ENCODE measurements around the gene UBE3D. TPM values are rescaled to one million over a fixed set of nuclear protein-coding genes. Genes with fewer than 3 reads are reported as not detected.
A peak's percentile ranks its signal among the peaks of the same experiment; 100 is the strongest.

UBE3D gene
- total RNA-seq, 1 donor from 2014 or later, result 7.4 TPM

DNA sequence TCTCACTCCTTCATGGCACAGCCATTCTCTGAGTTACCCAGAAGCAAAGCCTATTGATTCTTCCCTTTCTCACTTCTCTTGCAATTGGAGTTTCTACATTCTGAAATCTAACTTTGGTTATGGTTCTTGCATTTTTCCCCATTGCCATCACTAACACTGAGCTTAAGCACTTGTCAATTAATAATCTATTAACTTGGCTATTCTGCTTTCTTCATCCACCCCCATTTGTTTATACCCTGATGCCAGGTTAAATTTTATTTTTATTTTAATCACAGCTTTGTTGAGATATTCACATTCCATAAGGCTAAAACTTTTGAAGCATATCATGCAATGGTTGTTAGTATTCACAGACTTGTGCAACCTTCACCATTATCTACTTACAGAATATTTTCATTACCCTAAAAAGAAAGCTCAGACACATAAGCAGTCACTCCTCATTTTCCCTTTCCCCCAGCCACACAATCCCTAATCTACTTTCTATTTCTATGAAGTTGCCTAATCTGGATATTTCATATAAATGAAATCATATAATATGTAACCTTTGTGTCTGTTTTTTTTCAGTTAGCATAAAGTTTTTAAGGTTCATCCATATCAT is 222.3 kb downstream of the UBE3D start:
- H3K27me3 Mint-ChIP-seq (ENCODE audit: low read depth, unreplicated experiment), result no peaks in the 10 kb centered on the region

GRCh38 chr6:82842721-82843120 is 222.9 kb downstream of the UBE3D start:
- Mint-ChIP-seq H3K4me1 (ENCODE audit: low read depth, unreplicated experiment) (peaks cover 31% of the 10 kb centered on the region), H3K27ac (ENCODE audit: unreplicated experiment) (peak overlapping the region; percentile 86), H3K4me3 (ENCODE audit: unreplicated experiment) (no peak overlapping the region), H3K36me3 (ENCODE audit: low read depth, unreplicated experiment) (no peaks in the 10 kb centered on the region), H3K27me3 (ENCODE audit: low read depth, unreplicated experiment) (no peaks in the 10 kb centered on the region), H3K9me3 (ENCODE audit: unreplicated experiment) (no peaks in the 10 kb centered on the region)
- TF ChIP-seq EZH2 (IDR thresholded peaks at IDR 0.05; ENCODE audit: insufficient read depth, low read length), result no peak
- no peak for TF ChIP-seq CTCF (IDR thresholded peaks at IDR 0.05; ENCODE audit: insufficient read depth, low read depth, low read length)
- H3K9ac ChIP-seq (ENCODE audit: low read length), result no peak overlapping the region
- no peaks in the 10 kb centered on the region for H3K9me3 ChIP-seq (ENCODE audit: insufficient read depth, low read depth, low read length)
- H4K20me1 ChIP-seq (ENCODE audit: insufficient read depth, low read length), result no peaks in the 10 kb centered on the region
- no peaks in the 10 kb centered on the region for H3K36me3 ChIP-seq (ENCODE audit: insufficient read depth, low read length)
- no peaks in the 10 kb centered on the region for H3K79me2 ChIP-seq (ENCODE audit: insufficient read depth, low read length)
- H3K4me1 ChIP-seq (ENCODE audit: insufficient read depth, low read length), result peaks cover 12% of the 10 kb centered on the region
- H3K27ac ChIP-seq (ENCODE audit: low read depth, low read length), result no peak overlapping the region
- FAIRE-seq (no peak), DNase-seq (ENCODE audit: low read depth) (peak; percentile 93)
- H2AFZ ChIP-seq (ENCODE audit: low read depth, low read length), result no peak overlapping the region
- no peak overlapping the region for H3K4me3 ChIP-seq (ENCODE audit: insufficient read depth, low read depth, low read length)
- peaks cover 3% of the 10 kb centered on the region for H3K27me3 ChIP-seq (ENCODE audit: insufficient read depth, low read length)
- H3K4me2 ChIP-seq (ENCODE audit: low read length), result peak overlapping the region; percentile 55

More for the DNA sequence above, 222.3 kb downstream of the UBE3D start:
- no peaks in the 10 kb centered on the region for H3K36me3 Mint-ChIP-seq (ENCODE audit: low read depth, unreplicated experiment)
- H3K4me3 Mint-ChIP-seq (ENCODE audit: unreplicated experiment), result no peak overlapping the region
- Histone ChIP-seq H3K4me3 (ENCODE audit: insufficient read depth, low read depth, low read length) (no peak overlapping the region), H3K79me2 (ENCODE audit: insufficient read depth, low read length) (no peaks in the 10 kb centered on the region), H3K27ac (ENCODE audit: low read depth, low read length) (no peak overlapping the region), H3K9ac (ENCODE audit: low read length) (no peak overlapping the region), H3K4me2 (ENCODE audit: low read length) (peak overlapping the region; percentile 55), H3K36me3 (ENCODE audit: insufficient read depth, low read length) (no peaks in the 10 kb centered on the region), H4K20me1 (ENCODE audit: insufficient read depth, low read length) (no peaks in the 10 kb centered on the region), H2AFZ (ENCODE audit: low read depth, low read length) (no peak overlapping the region), H3K4me1 (ENCODE audit: insufficient read depth, low read length) (peaks cover 12% of the 10 kb centered on the region), H3K27me3 (ENCODE audit: insufficient read depth, low read length) (peaks cover 4% of the 10 kb centered on the region), H3K9me3 (ENCODE audit: insufficient read depth, low read depth, low read length) (no peaks in the 10 kb centered on the region)
- TF ChIP-seq CTCF (IDR thresholded peaks at IDR 0.05; ENCODE audit: insufficient read depth, low read depth, low read length) (no peak), EZH2 (IDR thresholded peaks at IDR 0.05; ENCODE audit: insufficient read depth, low read length) (no peak)
- peak overlapping the region; percentile 86 for H3K27ac Mint-ChIP-seq (ENCODE audit: unreplicated experiment)
- DNase-seq (ENCODE audit: low read depth) (no peak), FAIRE-seq (no peak)
- H3K9me3 Mint-ChIP-seq (ENCODE audit: unreplicated experiment), result no peaks in the 10 kb centered on the region
- H3K4me1 Mint-ChIP-seq (ENCODE audit: low read depth, unreplicated experiment), result peaks cover 31% of the 10 kb centered on the region

Other genes with a start within 250 kb of the UBE3D start
- 13.0 and 14.2 TPM in 2 replicates for gene DOP1A, start 1.8 kb upstream of the UBE3D start, total RNA-seq
- 147 and 151 TPM in 2 replicates for gene PGM3, start 127.4 kb upstream of the UBE3D start, total RNA-seq
- gene RWDD2A, start 127.5 kb upstream of the UBE3D start, total RNA-seq, result 4.7 and 4.9 TPM in 2 replicates